ENCODE measurements around the gene C5orf15.
"Not testable (repeated sequence)": the region's sequence is repeated elsewhere in the genome, so short reads cannot be mapped to it uniquely, and the experiment has no call there.

Gene C5orf15

DNA sequence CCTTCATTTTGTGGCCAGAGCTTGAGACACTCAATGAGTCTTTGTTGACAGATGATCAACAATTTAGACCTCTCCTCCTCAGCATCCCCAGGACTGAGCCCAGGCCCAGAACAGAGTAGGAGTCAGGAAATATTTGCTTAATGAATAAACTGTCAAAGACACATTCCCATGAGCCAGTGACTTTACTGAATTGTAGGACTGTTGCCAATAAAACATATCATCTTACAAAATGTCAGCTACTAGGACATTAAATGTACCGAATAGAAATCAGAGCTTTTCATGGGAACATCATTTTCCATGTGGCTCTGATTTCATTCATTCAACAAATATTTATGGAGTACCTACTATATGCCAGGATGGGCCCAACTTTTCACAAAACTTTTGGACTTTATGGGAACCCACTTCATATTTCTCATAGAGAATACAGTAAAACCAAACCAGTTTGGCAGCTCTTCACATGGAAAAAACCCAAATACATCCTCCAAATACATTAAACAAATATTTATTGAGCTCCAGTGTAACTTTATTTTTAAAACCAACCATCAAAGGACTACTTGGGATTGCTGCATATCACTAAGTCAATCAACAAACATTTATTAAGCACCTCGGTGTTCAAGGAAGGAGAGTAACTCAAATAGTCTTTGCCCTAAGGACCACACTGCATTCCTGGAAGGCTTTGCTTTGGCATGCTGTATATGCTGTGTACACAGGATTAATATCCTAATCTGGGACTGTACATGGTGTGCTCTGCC, 24.9 kb upstream of the C5orf15 start:
- no peak for DNase-seq

GRCh38 chr5:133992429-133993155, 24.2 kb upstream of the C5orf15 start:
- DNase-seq = no peak

DNA sequence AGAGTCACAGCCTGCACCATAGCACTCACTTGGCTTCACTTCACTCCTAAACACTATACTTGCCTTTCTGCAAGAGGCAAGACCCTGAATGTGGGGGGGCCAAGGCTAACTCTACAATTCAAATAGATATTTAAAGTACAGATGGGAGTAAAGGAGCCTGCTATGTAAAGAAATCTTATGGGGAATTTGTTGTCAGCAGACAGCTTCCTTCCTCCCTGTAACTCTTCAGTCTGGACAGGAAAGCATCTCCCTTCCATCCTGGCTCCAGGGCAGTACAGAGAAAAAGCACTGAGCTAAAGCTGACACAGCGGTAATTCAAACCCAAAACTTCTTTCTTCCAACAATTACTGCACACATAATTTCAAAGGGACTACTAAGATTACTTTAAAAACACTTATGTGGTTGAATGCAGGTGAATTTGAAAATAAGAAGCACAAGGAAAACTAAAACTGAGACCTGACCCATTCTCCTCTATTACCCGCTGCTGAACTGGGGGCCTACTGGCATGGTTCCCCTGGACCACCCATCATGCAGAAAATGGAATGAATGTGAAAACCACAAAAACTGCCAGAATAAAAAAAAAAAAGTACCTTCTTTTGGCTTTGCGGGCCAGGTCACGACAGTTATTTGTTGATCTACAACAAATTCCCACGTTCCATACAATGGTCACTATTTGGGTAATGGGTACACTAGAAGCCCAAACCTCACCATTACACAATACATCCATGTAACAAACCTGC, 22.9 kb upstream of the C5orf15 start:
- no peak for DNase-seq

- DNase-seq = peak; percentile 71
Observed at GRCh38 chr5:133990396-133990795, 22.0 kb upstream of the C5orf15 start.

GRCh38 chr5:133985540-133986180, 17.2 kb upstream of the C5orf15 start:
- no peak for DNase-seq

DNA sequence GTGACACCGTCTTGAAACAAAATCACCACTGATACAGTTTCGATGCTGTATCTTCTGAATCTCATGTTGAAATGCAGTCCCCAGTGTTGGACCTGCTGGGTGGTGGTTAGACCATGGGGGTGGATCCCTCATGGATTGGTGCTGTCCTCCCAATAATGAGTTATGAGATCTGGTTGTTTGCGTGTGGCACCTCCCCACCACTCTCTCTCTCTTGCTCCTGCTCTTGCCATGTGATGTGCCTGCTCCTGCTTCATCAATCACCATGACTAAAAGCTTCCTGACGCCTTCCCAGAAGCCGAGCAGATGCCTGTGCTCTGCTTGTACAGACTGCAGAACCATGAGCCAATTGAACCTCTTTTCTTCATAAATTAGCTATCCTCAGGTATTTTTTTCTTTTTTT, 15.2 kb upstream of the C5orf15 start:
- DNase-seq = no peak

DNA sequence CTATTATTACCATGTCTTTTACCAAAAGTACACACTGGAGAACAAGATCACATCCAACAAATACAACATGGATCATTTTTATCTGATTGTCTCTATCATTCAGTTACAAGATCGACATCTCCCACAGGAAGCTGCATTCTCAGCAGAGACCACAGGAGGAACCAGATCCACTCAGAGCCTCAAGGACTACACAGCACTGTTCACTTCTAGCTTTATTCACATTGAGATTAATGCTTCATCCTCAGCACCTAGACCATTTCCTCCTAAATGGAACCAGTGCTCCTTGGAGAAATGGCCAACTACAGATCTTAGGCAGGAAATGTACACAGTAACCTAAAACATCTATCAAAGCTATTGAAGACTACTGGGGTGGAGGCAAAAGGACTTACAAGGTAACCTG, 13.3 kb upstream of the C5orf15 start:
- no peak for DNase-seq

- no peak for DNase-seq
Observed at GRCh38 chr5:133980652-133981051, 12.2 kb upstream of the C5orf15 start.

- no peak for DNase-seq
Observed at GRCh38 chr5:133978943-133979342, 10.5 kb upstream of the C5orf15 start.

- no peak for DNase-seq
Observed at GRCh38 chr5:133977858-133978257, 9.4 kb upstream of the C5orf15 start.

DNA sequence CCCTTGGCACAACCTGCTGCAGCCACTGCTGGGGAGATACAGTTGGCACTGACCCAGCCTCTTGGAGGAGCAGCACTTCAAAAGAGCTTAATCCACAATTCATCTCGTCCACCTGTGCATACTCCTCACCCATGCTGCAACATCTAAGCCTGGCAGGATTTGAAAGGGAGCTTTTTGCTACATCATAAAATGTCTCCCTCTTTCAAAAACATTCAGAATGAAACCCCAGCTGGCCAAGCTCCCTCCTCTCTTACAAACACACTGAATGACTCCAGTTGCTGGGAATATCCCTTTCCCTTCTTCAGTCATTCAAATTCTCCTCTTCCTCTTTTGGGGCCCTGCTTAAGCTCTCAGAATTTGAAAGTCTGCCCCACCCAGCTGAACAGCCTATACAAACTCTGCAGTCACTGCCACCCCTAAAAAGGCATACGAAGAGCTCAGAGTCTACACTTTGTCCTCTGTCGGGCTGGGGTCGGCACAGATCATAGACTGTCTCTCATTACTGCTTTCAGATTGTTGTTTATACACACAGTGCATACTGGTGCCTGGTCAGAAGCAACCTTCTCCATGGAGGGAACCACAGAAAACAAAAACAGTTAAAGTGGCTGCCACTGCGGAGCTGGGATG, 8.8 kb upstream of the C5orf15 start:
- DNase-seq = peak; percentile 14

DNA sequence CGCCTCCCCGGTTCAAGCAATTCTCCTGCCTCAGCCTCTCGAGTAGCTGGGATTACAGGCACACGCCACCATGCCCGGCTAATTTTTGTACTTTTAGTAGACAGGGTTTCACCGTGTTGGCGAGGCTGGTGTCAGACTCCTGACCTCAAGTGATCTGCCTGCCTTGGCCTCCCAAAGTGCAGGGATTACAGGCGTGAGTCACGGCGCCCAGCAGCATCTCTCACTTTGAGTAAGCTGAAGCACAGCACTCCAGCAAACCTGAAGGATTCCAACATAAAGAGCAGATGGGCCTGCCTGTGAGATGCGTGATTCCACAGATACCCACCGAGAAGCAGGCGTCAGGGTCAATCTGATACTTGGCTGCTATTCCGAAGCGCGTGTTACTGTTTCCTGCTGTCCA, 7.1 kb upstream of the C5orf15 start:
- not testable (repeated sequence) for DNase-seq

DNA sequence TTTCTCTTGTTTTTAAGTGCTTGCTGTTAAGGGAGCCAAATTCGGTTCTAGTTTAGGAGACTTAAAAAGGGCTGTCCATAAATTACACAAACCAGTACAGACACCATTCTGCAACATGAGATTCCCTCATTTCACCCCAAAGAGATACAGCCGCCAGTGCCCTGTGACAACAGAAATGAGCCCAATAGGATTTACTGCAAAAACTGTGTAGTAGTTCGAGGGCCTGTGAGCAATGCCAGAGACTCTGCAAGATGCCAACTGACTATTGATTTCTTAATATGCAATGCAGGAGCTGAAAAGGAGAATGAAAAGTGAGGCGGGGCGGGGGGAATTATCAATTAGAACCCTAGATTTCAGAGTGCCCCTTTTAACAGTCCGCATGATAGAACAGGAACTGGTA, 5.7 kb upstream of the C5orf15 start:
- no peak for DNase-seq

DNA sequence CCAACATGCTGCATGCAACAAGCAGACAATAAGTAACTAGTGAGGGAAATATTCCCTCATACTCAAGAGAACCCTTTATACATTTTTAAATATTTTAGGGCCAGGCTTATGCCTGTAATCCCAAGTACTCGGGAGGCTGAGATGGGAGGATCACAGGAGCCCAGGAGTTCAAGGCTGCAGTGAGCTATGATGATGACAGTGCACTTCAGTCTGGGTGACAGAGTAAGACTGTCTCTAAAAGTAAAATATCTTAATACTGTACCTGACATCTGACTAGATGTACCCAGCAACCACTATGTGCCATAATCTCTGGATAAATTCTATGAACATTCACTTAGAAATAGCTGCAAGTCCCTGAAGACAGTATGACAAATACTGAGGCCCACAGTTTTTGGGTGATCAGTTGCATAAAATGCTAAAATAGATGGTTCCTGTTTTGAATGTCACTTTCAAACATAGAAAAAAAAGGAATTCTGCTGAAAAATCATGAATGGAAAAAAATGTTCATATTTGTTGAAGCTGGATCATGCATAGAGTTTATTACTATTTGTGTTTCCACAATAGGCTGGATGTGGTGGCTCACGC, 2.0 kb upstream of the C5orf15 start:
- DNase-seq = no peak

GRCh38 chr5:133969654-133970324, 1.4 kb upstream of the C5orf15 start:
- DNase-seq = no peak

- no peak for DNase-seq
Observed at GRCh38 chr5:133967698-133968203, 674 bp downstream of the C5orf15 start.

GRCh38 chr5:133967124-133967523, 1.3 kb downstream of the C5orf15 start:
- DNase-seq = no peak

DNA sequence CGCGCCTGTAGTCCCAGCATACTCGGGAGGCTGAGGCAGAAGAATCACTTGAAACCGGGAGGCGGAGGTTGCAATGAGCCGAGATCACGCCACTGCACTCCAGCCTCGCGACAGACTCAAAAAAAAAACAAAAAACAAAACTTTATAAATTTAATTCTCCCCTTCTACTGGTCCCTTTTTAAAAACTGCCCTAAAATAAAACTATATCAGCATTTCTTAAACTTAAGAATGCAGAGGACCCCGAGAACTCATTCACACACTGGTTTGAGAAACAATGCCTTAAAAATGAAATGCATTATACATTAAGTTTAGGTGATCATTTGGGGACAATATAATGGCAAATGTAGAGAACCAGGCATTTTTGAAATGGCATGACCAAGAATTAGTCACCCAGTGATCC, 2.3 kb downstream of the C5orf15 start:
- DNase-seq = no peak

- no peak for DNase-seq
Observed at GRCh38 chr5:133963493-133964128, 4.8 kb downstream of the C5orf15 start.

DNA sequence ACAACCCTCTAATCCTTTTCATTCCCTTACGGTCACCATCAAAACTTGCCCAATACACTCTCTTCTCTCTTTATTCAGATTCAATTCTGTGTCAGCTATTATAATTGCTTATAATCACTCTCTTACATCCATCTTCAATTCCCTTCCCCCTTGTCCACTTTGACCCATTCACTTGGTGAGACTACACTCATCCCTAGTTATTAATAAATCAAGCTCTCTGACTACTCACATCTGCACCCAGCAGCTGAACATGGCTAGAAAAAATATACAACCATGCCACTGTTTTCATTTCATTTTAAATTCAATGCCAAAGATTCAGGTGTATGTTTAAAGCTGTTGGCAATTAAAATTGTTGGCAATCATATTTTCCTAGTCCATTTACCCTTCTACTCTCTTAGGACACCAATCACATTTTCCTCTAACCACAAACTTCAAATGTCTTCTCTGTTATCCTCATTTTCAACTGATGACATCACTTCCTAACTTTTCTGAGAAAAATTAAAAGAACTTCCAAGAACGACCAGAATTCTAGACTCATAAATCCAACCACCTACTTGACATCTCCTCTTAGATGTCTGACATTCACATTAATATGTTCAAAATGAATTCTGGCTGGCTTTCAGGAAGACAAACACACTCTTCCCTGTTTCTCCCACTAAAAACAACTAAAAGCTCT, 5.5 kb downstream of the C5orf15 start:
- DNase-seq = no peak

GRCh38 chr5:133962131-133962530, 6.3 kb downstream of the C5orf15 start:
- DNase-seq = no peak

All from NCI-H1105 (cell line).